Panc1 (cell line): ENCODE measurements around the gene TMEM131L.

Experiments
- POLR2AphosphoS5 ChIP-seq: IDR thresholded peaks from 2 replicates; pipeline ENCODE4 v1.6.1; 2012; ENCODE audit warnings: mild to moderate bottlenecking, low read depth, low read length, moderate library complexity
- TF ChIP-seq, protein P1 (sequence below): fragments of 450-650 bp; IDR thresholded peaks from 2 replicates; pipeline ENCODE4 v1.5.1; 2017; ENCODE audit warnings: mild to moderate bottlenecking

DNA sequence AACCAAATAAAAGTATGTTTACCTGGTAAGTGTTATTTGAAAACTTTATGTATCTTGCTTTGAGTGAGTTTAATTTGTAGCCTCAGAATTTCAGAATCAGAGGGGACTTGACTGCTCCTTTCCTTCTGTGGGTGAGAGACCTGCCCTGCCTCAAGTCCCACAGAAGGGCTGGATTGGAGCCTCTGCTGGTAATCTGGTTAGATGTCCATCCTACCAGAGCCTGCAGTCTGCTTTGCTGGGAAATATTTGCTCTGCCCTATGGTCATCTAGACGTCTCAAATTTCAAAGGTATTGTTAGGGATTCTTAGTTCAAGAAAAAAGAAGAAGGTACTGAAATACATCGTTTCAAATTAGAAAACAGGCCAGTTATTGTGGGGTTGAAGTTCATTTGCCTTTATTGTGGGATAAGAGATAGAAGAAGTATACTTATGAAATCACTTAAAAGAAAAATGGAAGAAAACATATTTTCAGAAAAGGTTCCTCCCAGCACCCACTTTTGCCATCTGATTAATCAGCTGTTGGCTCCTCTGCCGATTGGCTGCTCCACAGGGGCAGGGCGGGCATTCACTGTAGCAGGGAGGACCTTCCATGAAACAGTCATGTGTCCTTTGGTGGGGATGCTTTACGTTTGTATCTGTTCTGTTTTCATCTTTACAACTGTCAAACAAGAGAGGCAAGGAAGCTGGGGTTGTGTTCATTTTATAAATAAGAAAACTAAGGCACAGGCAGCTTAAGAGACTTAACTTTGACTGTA is 144.6 kb downstream of the TMEM131L start:
- TF ChIP-seq, protein P1, sequence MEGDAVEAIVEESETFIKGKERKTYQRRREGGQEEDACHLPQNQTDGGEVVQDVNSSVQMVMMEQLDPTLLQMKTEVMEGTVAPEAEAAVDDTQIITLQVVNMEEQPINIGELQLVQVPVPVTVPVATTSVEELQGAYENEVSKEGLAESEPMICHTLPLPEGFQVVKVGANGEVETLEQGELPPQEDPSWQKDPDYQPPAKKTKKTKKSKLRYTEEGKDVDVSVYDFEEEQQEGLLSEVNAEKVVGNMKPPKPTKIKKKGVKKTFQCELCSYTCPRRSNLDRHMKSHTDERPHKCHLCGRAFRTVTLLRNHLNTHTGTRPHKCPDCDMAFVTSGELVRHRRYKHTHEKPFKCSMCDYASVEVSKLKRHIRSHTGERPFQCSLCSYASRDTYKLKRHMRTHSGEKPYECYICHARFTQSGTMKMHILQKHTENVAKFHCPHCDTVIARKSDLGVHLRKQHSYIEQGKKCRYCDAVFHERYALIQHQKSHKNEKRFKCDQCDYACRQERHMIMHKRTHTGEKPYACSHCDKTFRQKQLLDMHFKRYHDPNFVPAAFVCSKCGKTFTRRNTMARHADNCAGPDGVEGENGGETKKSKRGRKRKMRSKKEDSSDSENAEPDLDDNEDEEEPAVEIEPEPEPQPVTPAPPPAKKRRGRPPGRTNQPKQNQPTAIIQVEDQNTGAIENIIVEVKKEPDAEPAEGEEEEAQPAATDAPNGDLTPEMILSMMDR = no peak
- TF ChIP-seq POLR2AphosphoS5 = no peak
